NCI-H146 (cell line): Measurements from ENCODE around the gene CFAP58.
A peak's percentile ranks its signal among the peaks of the same experiment; 100 is the strongest.

Experiments
- DNase-seq: peaks from one replicate; lab custom pipeline; 2025; lab: John Stamatoyannopoulos, UW

Gene CFAP58

DNA sequence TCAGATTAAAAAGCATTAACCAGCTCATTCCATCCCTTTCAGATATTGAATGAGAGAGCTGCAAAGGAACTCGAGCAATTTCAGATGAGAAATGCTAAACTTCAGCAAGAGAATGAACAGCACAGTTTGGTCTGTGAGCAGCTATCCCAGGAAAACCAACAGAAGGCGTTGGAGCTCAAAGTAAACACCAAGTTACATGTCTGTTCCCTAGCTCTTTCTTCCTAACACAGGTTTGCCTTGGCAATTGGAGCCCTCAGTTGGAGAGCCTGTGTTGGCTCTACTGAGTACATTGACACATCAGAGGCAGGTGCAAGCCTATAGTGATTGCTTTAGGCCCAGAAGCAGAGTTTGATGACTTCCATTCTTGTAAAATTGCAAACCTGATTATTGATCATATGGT is 14.7 kb downstream of the CFAP58 start:
- peak; percentile 14 for DNase-seq

DNA sequence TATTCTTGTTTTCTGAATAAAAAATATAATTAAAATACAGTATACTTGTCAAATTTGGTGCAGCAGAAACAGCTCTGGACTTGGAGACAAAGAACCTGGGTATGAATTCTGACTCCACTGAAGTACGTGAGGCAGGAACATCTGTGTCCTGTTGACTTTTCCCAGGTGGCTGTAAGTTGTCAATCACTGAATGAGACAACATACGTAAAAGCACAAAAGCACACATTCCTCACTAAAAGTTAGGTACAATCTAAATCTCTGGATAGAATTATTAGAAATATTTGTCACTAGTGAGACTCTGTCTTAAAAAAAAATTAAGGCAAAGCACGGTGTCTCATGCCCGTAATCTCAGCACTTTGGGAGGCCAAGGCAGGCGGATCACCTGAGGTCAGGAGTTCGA is 18.1 kb downstream of the CFAP58 start:
- DNase-seq: no peak

DNA sequence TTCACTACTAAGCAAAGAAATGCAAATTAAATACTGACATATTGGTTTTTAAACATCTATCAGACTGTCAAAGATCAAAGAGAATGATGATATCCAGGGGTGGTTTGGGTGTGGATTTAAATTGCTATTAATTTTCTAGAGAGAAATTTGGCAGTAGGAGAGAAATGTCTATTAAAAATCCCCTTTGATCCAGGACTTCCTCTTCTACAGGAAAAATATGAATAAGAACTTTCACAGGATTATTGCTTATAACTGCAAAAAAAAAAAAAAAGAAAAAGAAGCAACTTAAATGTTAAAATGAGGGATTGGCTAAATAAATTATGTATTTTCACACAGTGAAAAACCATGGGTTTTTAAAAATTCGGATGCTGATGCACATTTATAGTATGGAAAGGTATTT is 21.0 kb downstream of the CFAP58 start:
- no peak for DNase-seq

DNA sequence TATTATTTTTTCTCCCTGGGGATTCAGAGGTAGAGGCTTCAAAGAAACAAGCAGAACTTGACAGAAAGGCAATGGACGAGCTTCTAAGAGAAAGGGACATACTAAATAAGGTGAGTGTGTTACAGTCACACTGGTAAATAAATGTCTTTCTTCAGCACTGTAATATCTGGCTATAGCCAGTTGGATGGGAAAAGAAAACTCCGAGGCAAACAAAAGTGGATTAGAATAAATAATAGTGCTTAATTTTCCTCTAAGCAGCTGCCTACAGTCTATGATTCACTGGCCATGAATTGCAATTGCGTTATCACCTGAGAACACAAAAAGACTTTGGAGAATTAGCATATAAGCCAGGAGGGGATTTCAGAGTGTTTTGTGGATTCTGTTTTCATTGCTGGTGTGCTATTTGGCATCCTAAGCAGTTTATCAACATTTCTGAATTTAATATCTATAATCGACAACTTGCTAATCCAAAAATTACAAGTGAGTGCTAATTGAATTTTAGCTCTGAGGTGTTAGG is 23.2 kb downstream of the CFAP58 start:
- DNase-seq: no peak

DNA sequence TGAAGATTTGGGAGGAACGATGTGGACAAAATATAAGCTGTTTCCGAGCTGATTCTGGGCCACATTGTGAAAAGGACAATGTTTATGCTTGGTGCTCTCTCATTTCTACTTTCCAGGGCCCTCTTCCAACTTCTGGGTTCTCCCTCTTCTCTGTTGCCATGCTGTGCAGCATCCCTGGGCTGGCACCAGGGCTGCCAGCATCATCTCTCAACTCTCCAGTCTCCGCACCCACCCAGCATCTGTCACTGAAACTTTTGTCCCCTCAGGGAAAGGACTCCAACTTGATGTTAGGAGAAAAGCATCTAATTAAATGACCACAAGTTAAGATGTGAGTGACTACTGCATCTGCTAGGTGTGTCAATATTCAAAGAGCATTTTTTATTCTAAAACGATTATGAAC is 26.7 kb downstream of the CFAP58 start:
- no peak for DNase-seq

DNA sequence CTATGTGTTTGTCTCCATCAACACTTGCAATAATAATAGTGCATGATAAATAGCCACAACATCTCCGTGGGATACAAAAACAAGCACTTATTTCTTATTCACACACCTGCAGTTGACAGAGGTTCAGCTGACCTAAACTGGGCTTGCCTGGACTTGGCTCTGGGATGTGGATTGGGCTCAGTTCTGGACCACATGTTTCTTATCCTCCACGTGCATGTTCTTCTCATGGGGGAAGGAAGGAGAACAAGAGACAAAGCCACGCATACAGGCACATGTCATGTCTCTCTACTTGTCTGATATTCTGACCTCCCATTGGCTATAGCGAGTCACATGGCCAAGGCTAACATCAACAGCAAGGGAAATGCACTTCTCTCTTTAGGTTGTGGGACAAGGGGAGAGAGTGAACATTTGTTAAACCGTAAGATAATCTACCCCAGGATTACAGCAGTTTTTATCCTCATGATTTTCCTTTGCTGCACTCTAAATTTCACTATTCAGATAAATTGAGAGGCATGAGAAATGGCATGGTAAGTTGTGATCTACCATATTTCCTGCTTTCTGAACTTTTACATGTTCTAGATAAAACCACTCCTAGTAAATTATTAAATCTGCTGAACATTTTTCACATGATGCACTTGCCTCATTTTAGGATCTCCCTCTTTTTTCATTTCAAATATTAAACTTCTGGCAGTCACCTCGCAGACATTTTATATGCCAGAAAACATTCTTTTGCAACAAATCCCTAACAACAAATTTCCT is 33.7 kb downstream of the CFAP58 start:
- no peak for DNase-seq

DNA sequence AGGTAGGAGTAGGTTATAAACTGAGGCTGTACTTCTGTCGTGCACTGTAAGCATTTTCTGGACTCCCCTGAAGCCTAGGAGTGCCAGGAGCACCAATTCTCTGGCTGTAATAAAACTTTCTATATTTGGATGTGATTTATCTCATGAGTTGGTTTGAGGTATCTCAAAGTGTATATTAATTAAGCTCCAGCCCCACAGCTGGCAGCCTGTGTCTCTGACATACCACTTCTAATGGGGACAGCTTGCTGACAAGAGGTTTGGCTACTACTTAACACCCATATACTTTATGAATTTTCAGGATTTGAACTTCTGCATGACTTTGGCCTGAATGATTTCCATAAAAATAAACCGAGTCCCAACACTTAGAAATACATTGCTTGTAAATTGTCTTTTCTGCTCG is 35.2 kb downstream of the CFAP58 start:
- DNase-seq: no peak

DNA sequence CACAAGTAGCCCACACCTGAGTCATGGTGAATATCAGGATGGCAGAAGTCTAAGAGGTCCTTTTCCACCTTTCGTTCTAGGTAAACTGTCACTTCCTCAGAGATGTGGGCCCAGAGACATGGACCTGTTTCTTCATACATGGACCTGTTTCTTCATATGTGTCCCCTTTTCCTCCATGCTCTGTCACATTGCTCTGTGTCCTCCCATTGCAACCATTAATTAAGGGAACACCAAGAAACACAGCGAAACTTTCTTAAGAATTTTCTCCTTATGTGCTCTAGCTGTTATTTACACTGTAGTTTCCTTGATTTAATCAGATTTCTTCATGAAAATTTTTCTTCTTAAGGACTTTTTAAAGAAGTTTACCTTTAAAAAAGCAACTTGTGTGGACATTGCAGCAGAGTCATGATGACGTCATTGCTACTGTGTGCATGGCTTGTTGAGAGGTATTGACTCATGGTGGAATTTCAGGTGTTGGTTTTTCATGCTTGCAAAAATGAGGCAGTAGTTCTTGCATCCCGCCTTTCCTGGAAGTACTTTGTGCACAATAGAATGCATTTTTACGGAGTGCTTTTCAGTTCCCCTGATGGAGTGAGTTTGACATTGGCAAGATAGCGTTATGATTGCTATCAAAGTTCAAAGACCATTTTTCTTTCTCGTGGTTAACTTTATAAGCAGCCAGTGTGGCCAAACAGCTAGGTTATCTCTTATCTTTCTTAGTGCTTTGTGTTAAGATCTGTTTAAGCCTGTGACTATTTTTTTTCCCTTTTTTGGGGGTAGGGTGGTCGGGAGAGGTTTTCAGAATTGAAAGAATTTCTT is 37.7 kb downstream of the CFAP58 start:
- no peak for DNase-seq

DNA sequence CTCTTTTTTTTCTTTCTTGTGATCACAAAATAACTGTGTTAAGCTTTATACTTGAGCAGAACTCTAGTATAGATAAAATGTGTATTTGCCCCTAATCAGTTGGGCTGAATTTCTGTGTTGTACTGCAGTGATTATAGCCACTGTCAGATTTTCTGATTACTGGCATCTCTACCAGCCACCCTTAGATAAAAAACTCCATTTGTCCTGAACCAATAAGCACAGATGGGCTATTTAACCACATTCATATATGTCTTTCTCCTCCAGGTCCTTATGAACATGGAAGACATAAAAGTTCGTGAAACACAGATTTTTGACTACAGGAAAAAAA is 38.3 kb downstream of the CFAP58 start:
- no peak for DNase-seq

DNA sequence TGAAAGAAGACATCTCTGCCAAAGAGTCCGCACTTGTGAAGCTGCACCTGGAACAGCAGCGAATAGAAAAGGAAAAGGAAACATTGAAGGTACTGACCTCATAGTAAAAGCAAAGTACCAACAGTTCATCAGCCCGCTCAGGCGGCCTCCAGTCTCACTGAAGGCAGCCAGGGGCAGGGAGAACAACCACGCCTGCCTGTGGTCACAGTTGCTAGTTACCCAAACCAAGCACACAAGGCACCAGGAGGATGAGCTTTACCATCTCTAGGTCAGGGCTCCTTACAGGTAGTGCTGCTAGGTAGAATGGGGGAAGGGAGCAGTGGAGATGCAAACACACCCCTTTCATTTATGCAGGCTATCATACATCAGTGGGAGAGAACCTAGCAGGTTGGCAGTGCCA is 39.8 kb downstream of the CFAP58 start:
- DNase-seq: no peak

DNA sequence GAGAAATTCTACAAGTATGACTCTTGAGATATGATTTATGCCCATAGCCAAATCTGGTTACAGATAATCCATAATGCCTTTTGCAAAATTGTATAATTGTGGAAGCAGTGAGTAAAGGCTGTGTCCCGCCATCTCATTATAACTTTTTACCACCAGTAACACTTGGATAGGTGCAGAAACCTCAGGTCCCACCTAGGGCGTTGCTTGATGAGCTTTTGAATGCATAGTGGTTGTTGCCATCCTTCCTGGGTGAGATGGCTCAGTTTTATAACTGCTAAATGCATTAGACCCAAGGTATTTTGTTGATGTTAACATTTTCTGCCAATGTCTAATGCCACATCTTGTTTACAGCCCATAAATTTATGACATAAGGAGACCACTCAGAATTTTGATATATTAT is 42.9 kb downstream of the CFAP58 start:
- DNase-seq: no peak

DNA sequence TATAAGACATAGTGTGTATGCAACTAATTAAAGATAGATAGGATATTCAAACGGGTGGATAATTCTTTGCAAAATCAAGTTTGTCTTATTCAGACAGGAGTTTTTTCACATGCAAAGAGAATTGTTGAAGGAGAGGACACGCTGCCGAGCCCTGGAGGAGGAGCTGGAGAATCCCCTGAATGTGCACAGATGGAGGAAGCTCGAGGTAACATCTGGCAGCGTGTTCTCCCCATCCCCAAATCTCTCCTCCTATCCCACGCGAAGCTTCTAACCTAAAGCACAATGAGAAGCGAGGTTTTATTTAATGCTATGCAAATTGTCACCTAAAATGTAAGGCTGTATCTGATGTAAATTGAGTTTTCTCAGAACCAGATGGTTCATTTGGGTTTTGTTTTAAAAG is 50.0 kb downstream of the CFAP58 start:
- DNase-seq: no peak

DNA sequence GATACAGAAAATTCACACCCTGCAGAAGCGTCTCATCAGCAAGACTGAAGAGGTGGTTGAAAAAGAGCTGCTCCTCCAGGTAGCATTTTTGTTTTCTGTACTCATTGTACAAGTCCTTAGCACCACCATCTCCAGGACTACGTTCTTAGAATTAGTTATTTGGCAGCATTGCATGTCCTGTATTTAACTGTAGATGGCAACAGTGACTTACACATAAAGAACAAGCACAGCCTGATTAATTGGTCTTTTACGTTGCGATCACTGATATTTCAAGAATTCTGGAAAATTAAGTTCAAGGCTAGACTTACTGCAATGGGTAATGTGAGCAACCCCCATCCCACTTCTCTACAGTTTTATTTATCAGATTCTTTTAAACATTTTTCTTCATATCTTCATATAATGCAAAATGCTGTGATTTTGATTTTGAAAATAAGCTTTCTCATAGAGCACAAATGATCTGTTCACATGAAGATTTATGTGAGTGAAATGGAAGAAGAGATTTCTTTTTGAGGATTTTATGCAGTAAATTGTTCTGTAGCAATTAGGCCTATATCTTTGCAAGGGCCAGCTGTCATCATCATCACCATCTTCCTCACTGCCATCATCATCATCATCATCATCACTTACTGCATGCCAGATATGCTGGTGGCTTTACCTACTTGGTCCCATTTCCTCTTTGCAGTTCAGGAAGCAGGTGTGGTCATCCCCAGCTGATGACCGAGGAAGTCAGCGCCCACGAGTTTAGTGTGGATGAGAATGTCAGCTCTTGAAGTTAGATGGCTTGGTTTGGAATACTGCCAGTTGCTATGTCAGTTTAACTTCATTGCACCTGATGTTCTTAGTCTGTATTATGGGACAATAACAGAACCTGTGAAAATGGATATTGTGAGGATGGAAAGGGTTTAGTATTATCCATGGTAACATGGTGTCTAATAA is 53.4 kb downstream of the CFAP58 start:
- DNase-seq: peak; percentile 24

DNA sequence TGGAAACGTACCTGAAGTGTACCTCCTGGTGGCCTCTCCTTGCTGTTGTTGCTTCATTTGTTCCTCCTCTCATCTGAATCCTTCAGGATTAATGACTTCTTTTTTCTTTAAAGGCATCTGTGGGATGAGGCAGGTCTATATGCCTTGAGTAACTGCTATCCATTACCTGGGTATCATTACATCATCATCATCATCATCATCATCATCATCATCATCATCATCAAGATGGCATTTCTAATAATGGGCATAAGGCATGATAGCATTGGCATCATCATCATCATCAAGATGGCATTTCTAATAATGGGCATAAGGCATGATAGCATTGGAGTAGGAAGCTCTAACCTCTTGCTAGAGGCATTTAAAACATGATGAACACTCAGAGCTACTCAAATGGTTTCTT is 59.9 kb downstream of the CFAP58 start:
- DNase-seq: no peak

DNA sequence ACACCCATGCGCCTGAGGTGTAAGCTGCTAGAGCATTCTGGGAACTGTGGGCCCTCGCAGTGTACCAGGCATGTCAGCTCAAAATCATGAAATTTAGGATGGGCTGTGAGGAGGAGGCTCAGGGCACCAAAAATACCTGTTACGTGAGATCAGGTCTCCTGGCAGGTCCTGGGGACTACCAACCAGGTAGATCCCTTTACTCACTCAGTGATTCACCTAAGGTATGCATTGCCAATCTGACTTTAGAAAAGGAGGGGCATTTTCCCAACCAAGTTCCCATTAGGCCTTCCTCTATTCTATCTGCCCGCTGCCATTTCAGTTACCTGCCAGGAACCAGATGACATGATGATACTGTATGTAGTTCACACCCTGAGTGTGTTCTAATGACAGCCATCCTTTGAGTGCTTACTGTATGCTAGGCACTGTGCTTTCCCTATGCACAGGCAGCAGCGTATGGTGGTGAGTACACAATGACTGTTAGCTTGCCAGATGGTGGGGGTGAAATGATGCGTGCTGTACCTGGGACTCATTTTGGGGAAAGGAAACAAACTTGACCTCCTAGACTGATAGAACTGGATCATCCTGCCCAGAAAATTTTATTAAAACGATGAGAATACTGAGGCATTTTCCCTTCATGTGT is 62.0 kb downstream of the CFAP58 start:
- no peak for DNase-seq

DNA sequence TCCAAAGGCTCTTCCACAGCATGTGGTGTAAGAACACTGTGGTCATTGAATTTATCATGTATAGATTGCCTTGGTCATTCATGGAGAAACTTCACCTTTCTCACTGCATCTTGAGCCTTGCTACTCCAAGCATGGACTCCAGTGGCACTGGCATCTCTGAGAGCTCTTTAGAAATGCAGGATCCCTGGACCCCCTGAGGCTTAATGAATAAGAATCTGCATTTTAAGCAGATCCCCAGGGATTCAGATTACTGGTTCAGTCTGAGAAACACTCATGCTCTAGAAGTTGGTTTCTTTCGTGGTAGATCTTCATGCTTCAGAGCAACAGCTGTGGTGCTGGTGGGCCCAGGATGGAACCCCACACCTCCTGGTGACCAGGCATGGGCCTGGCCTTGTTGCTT is 63.2 kb downstream of the CFAP58 start:
- DNase-seq: no peak

DNA sequence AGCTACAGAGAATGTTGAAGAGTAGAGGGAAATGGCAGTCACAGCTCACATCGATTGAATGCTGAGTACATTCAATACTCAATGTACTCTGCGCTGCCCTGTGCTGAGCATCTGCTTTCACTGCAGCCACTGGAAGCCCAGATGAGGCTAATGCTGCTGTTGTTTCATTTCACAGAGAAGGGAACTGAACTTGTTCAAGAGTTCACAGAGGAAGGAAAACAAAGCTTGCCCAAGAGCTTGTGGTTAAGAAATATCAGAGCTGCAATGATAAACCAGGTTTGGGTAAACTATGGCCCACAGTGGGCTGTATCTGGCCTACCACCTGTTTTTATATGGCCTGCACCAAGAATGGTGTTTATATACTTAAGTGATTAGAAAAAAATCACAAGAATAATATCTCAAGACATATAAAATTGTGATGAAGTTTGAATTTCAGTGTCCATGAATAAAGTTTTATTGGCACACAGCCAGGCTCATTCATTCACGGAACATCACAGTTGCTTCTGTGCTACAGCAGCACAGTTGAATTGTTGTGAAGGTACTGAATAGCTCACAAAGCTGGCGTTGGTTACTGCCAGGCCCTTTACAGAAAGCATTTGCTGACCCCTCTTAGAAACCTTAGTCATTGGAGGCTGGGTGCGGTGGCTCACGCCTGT is 64.1 kb downstream of the CFAP58 start:
- DNase-seq: no peak

DNA sequence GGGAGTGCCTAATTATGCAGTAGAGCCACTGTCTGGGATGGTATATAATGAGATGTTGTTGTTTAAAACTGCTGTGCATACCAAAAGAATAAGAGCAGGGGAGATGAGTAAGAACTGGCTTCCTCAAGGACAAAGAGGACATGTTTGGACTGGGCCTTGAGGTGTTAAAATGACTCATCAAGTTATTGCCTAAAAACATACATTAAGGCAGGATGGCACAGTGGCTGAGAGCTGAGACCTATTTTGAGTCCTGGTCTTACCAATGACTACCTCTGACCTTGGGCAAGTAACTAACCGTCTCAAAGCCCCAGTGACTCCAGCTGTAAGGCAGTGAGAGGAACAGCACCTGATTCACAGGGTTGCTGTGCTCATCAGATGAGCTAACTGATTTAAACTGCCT is 71.1 kb downstream of the CFAP58 start:
- DNase-seq: no peak

DNA sequence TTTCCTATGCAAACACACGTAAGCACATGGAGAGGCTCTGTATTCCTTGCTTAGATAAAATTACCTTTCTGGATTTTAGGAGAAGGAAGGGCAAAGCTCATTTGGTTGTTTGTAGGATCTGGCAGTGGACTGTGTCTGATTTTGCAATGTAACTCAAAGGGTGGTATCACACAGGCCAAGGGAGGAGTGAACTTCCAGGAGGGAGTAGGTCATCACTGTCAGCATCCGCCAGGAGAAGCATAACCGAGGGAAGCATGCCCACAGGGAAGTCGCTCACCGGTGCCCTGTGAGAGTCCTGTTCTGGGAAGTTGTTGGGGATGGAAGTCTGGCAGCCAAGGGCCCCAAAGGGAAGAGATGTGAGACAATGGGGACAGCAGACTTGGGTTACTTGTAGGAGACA is 74.4 kb downstream of the CFAP58 start:
- DNase-seq: no peak

DNA sequence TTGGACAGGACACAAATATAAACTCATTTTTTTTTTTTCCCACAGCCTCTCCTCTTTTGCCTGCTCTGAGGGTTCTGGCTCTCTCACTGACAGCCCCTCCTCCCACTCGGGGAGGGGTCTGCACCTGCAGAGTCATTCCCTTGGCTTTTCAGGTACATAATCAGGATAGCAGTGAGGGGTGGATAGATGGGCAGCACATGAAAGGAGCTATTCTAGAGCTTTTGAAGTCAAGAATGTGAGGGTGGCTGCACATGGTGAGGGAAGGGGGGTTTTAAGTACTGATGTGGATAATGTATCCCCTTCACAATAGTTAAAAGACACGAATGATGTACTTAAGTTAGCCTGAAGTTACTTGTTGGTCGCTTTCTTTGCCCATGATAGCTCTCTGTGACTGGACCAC is 76.2 kb downstream of the CFAP58 start:
- DNase-seq: no peak

DNA sequence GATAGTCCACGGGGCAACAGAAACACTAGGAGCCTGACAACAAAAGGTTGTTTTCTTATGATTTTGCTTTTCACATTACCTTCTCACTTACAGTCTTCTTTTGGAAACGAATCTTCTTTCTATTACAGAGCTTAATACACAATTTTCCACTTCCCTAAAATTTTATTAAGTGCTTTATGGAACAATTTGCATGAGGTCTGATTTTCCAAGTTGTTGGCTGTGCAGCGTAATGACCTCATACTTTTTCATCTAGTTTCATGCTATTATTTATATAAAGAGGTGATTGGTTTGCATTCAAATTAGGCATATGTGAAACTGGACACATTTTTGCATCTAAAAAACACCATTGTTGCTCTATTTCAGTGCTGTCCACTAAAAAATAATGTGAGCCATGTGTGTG is 76.7 kb downstream of the CFAP58 start:
- no peak for DNase-seq
